Left cardiac atrium (tissue), 4 donors: ENCODE measurements around the gene PDILT. TPM values are rescaled to one million over a fixed set of nuclear protein-coding genes. Genes with fewer than 3 reads are reported as not detected.

ENCODE experiments used
- ATAC-seq, 2 donors: fragments of 200-7000 bp; cut with Tn5 transposase; one replicate each; pipeline ENCODE4 v1.9.1; 2020; ENCODE audit warnings: mild to moderate bottlenecking in 2 of 2, moderate library complexity in 2 of 2
- DNase-seq: peaks from one replicate; pipeline ENCODE4 v3.0.0-alpha.2; 2020
- intact Hi-C, 2 donors: fragments of 100-400 bp; cut with DNase I; formaldehyde crosslinking; loops; one replicate each; pipeline versions ENCODE4 v1.14.1 to v1.15.1; 2022 to 2023
- total RNA-seq, 2 donors: library from RNA; stranded (reverse); fragmentation: NEBNext Ultra II Directional; extraction: Animal tissue kit (Norgen Biotek cat#: 25700); gene quantifications; one replicate each; pipeline ENCODE4 v1.2.1, GENCODE V29; 2021
- donor health status: DM: no; HTN: yes; CAD: no.
- donor health status: DM: no; HTN: yes; CAD: no; lungs with severe emphysema.
- donor health status: DM: yes; HTN: yes; CAD: no.
- donor health status: Dilated cardiomyopathy.

PDILT gene
- total RNA-seq, 2 donors from 2014 or later = not detected

DNA sequence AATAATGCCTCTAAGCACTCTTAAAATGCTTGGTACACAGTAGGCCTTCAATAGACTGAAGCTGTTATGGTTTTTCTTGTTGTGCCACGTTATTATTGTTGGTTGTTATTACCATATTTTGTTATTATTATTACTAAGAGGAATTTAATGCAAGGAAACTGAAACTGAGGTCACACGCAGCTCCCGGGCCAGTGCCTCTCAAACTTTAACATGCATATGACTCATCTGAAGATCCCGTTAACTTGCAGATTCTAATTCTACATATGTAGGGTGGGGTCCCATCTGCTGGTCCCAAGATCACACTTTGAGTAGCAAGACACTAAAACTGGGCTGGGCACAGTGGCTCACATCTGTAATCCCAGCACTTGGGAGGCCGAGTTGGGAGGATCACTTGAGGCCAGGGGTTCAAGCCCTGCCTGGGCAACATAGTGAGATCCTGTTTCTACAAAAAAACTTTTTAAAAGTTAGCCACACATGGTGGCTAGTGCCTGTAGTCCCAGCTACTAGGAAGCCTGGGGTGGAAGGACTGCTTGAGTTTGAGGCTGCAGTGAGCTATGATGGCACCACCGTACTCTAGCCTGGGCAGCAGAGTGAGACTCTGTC lies 5.7 kb upstream of the PDILT start:
- ATAC-seq (no peak), DNase-seq (no peak)
- intact Hi-C loops = no loop called here

DNA sequence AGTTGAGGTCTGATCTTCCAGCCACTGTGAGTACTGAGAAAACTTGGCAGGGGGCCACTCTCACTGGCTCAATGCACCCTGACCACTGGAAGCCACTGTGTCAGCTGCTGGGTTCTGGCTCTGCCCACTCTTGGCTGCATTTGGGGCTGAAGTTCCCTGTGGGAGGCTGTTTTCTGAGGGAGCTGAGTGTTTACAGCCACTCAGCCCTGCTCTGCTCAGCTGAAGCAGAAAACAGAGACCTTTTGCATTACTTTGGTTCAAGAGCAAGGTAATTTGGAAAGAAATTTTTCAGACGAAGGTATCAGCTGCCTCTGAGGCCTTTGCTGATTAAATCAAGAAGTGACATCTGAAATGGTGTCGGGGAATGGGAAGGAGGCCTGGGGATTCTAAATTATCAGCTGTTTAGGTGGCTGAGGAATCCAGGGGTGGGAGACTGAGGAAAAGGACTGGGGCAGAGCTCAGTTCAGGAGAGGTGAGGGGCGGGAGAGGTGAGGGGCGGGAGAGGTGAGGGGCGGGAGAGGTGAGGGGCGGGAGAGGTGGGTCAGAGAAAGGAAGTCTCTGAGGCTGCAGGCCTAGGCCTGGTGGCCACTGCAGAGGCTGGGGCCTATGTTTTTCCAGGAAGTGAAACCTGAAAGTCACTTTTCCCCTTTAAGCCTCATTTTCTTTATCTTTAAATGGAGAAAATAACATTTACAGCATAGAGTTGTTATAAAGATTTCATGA lies 5.0 kb upstream of the PDILT start, which contains the start of gene ACSM5:
Gene ACSM5 (plus strand): TSS at position 137 of the 723 bp plus-strand sequence. CDS start 1,951 bp downstream, outside the sequence.
- peak; percentile 66 to 90 for ATAC-seq
- intact Hi-C loops = no loop called here

DNA sequence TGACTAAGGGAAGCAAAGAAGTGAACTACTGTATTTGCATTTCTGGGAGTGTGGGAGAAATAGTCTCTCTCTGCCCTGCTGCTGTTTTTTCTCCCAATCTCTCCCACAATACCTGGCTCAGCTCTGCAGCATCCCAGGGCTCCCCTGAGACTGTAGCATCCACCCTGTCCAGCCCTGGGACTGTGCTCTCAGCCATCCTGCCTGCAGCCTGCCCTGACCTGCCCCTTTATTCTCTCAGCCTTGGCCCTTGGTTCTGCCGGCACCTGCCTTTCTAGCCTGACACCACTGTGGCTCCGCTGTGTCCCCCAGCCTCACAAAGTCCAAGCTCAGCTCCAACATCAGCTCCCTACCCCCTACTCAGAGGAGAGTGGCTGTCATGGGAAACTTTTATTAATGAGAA lies 1.9 kb downstream of the PDILT start:
- intact Hi-C loops = no loop called here
- DNase-seq = no peak
- no peak for ATAC-seq

More for the DNA sequence above, 5.0 kb upstream of the PDILT start, which contains the start of gene ACSM5:
- peak; percentile 60 for DNase-seq

DNA sequence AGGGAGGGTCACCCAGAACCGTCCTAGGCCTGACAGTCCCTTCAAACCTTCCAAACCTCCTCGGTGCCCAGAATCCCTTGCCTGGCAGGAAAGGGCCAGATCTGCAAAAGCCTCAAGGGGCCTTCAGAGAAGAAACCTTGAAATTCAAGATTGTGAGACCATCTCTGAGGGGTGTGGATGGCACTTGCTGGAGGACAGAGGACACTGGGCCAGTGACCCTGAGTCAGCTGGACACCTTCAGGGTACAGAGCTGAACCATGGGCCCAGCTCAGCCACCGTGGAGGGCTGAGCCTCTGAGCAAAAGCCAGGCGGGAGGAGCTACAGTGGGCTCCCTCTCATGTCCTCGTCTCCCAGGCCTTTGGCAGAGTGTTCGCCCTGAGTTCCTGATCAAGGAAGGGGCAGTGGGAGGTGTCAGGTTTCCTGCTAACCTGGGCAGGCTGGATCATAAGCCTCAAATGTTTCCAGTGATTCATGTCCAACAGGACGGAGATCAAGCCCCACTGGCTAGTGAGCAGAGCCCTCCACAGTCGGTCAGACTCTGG lies 3.0 kb downstream of the PDILT start:
- ATAC-seq (no peak), DNase-seq (no peak)
- intact Hi-C loops = no loop called here

DNA sequence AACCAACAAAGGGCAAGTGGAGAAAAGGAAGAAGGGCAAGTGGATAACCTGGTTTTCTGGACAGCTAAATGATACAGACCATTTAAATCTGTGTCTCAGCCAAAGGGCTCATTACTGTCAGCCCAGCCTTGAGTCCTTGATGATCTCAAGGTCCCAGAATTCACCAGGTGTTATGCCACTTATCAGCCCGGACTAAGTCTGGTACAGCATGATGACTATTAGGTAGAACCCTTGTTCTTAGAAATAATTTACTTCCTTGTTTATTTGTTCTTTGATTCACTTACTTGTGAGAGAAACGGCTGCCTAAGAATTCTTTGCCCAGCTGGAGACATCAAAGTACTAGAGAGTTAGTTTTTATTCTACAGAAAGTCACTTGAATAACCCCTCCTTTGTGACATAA lies 3.5 kb downstream of the PDILT start:
- no peak for DNase-seq
- ATAC-seq = no peak
- intact Hi-C loops = no loop called here

DNA sequence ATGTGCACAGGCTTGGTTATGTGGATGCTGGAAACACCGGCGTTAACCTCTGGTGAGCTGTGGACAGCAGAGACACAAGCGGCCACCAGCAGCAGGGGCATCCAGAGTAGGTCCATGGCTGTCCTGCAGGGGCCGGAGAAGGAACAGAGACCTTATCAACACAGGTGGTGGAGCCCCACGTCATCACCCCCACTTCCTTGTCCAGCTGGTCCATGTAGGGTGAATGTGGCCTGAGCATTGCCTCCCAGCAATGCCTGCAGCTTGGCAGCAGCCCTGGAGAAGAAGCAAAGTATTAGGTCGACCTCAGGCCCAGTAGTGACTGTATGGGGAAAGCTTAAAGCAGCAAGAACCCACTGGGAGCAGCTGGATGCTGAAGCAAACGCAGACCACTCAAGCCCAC lies 5.4 kb downstream of the PDILT start:
- DNase-seq (no peak), ATAC-seq (no peak)
- intact Hi-C loops = no loop called here

DNA sequence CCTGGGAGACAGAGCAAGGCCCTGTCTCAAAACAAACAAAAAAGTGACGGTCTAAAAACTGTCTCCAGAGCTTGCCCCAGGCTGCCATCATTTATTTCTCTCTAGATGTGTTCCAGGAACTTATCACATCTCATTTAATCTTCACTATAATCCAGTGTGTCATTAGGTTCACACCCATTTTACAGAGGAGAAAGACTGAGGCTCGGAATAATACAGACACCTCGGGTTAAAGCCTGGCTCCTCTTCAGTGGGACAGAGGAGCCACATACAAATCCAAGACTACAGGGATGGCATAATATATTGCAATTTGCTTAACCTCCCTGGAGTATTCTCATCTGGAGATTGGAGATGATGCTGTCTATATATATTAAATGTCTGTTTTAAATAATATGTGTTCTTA lies 5.9 kb downstream of the PDILT start:
- ATAC-seq (no peak), DNase-seq (no peak)
- intact Hi-C loops = no loop called here

DNA sequence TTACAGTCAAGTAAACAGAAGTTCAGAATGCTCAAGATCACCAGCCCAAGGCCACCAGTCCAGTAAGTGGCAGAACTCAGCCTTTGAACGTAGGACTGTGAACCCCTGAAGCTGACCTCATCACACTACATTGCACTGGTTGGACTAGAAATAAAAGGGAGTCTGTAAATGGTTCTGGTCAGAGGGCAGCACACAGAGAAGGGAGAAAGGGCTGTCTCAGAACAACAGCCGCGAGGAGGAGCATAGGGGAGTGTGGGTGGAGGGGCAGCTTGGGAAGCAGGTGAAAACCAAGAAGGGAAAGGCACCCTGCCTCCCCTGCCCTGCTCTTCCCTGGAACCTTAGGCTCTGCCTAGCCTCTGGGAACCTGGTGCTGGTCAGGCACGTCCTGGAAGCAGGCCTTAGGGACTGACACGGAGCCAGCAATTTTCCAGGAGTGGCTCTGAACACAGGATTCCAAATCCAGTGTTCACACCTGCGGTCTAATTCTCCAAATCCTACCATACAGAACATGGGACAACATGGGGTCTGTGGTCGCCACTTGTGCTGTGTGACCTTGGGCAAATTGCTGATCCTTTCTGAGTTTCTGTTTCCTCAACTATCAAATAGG lies 7.0 kb downstream of the PDILT start:
- intact Hi-C loops = no loop called here
- ATAC-seq (no peak), DNase-seq (no peak)

DNA sequence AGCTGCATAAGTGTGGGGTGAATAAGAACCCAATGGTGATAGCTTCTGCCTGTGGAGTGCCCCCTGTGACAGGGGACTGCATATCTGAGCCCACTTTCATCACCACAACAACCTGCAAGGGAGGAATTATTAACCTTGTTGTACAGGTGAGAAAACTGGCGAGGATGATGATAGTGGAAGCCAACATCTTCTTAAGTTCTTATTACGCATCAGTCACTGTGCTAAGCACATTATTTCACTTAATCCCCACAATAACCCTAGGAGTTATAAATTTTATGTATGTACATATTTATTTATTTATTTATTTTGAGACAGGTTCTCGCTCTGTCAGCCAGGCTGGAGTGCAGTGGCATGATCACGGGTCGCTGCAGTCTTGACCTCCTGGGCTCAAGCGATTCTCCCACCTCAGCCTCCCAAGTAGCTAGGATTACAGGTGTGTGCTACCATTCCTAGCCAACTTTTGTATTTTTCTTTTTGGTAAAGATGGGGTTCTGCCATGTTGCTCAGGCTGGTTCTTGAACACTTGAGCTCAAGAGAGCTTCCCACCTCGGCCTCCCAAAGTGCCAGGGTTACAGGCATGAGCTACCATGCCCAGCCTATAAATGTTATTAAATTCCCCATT lies 7.6 kb downstream of the PDILT start:
- no peak for ATAC-seq
- intact Hi-C loops = no loop called here
- DNase-seq = no peak

DNA sequence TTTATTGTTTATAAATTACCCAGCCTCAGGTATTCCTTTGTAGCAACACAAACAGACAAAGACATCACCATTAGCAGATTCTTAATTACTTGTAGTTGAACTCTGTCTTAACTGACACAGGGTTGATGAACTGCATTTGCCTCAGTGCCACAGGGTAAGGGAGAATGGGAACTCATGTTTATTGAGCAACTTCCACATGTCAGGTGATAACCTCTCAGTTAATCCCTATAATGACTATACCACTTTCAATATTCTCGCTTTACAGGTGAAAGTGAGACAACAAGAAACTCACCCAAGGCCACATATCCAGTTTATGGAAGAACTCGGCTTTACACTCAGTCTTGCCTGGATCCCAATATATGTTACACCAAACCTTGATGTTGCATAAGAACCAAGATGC lies 8.6 kb downstream of the PDILT start:
- no peak for ATAC-seq
- intact Hi-C loops = no loop called here
- DNase-seq = no peak

DNA sequence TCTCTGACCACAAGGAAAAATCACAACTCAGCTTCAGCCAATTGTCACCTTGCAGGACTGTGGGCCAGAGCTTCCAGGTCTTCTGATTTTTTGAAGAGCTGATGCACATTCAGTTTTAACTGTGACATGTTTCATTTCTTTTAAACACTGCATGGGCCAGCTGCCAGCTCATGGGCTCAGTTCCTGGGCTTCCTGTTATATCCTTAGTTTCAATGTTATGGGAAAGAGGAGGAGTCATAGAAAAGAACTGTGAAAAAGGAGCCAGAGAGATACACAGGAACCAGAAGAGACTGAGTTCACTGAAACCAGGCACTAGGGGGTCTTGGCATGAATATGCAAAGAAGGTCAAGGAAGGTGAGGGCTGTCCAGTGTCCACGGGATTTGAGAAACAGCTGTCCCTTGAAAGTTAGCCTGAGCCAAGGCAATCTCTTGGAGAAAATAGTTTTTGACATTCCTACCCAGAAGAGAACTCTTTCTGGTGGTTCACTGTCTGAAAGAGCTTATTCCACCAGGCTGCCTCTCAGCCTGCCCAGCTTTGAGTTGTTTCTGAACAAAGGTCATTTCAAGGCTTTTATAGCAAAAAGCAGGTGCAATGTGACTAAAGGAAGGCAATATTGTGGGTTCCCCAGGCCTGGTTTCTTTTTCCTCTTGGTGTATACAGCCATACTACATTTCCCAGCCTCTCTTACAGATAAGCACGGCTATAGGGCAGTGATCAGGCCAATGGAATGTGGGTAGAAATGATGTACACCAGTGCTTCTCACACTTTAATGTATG lies 10.5 kb downstream of the PDILT start:
- DNase-seq (no peak), ATAC-seq (peak in 1 of 2 donors; percentile 57)
- intact Hi-C loops = no loop called here

DNA sequence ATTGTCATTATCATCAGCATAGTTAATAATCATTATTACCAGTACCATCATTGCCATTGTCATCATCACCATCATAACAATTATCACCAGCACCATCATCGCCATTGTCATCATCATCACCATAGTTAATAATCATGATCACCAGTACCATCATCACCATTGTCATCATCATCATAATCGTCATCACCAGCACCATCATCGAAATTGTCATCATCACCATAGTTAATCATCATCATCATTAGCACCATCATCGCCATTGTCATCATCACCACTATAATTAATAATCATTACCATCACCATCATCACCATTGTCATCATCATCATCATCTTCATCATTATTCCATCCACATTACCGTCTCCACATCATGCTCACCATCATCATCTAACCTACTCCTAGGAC lies 13.5 kb downstream of the PDILT start:
- ATAC-seq = no peak
- intact Hi-C loops = no loop called here

DNA sequence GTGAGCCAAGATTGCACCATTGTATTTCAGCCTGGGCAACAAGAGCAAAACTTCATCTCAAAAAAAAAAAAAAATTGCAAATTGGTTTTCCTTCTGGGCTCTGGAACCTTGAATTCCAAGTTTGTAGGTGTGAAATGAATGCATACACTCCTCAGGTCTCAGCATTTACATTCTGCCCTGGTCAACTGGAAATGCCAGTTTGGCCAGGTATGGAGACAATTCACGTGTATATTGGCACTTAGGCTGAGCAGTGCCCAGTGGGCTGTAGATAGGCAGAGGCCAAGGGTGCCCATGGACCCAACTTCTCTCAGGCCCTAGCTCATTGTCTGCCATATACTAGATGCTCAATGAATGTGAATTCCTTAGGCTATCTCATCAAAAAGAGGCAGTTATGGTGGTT lies 15.7 kb downstream of the PDILT start:
- DNase-seq = no peak
- intact Hi-C loops = loop anchor here in 1 of 2 donors (10.0 kb wide), 1 partner anchor 474 kb away; no protein-coding TSS in a partner anchor
- ATAC-seq = no peak

More for the DNA sequence above, 13.5 kb downstream of the PDILT start:
- DNase-seq = no peak

DNA sequence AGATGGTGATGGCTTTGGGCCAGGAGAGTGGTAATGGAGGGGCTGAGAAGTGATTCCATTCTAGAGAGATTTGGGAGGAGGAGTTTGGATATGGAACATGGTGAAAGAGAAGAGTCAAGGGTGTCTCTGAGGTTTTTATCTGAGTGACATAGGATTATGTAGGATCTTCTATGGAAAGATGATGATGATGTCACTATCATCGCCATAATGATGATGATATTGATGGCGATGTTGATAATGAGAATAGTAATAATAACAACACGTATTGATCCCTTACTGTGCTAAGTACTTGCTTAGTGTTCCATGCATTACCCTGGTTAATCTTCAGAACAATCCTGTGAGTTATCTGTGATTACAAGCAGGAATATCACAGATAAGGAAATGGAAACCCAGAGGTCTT lies 16.6 kb downstream of the PDILT start:
- intact Hi-C loops = loop anchor here in 1 of 2 donors (10.0 kb wide), 1 partner anchor 473 kb away; no protein-coding TSS in a partner anchor
- DNase-seq = no peak
- no peak for ATAC-seq

DNA sequence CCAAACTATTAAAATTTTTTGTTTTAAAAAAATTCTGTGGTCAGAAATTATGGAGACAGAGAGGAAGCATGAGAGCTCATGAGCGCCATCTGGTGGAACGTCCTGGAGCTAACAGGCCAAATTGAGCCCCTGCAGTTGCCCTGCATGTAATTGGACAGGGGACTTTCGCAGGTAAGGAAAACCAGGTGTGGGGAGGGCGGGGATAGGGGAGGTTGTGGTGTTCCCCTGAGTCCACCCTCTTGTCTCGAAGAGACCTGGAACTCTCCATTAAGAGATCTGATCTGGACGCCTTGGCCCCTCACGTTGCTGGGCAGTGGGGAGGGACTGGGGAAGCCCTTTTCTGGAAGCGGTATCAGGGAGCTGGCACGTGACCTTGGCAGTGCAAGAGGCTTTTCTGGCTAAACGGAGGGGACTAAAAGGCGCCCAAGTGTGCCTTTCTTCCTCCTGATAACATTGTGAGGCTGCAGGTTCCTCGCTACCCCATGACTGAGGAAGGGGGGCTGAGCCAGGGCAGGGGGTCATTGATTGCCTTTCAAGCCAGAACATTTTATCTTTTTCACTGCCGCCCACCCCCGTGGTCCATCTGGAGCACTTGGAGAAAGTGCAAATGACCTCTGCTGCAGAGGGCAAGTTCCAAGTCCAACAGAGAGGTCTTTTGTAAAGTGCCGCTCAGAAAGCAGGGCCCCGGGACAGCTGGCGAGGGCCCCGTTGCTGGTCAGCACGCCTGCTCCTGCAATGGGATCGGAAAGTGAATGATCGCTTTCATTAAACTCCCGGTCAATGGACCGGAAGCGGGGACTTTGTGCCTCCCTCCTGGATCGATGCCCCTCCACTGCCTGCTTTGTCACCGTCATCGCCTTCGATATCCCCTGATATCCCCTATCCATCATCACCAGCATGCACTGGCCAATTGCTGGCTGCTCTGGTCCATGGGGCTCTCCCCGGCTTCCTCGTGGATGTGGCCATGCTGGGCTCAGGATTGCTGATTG lies 18.4 kb downstream of the PDILT start:
- ATAC-seq = peak; percentile 57 to 59
- DNase-seq = peak; percentile 62
- intact Hi-C loops = loop anchor here (2.0 to 10.0 kb wide), 2 partner anchors 471 to 477 kb away; no protein-coding TSS in a partner anchor

DNA sequence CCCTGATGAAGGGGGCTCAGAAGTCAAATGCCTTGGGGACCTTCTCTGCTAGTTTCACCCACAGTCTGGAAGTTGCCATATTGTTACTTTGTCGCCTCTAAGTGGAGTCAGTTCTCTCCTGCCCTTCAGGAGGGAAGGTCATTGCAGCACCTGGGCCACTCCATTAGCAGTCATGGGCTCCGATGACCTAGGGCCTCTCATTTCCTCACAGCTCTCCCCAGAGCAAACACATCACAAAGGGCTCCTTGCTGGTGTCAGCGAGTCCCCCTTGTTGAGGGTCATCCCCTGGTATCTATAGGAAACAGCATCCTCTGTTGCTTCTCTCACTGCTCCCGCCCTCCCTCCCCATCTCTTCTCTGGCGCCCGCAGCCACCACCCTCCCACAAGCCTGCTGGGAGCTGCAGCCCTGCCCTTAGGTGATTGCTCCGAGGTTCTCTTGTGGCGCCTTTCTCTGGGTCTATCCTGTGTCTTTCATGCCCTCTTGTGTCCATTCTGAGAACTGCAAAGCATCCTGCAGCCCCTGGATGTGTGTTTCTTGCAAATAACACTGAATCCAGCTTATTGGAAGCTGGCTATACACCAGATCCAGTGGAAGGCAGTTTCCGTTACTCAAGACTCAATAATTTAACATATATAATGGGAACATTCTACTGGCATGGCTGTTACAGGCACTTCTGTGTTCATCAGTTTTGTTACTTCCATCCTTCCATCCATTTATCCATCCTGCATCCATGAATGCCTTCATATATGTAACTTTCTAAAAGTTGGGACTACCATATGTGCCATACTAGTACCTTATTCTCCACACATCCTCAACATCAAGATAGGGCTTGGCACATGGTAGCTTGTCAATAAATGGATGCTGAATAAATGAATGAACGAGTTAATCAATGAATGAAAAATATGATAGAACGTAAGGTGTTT lies 21.2 kb downstream of the PDILT start:
- intact Hi-C loops = loop anchor here (2.0 to 10.0 kb wide), 2 partner anchors 469 to 475 kb away; no protein-coding TSS in a partner anchor
- ATAC-seq = peak in 1 of 2 donors; percentile 78
- peak; percentile 38 for DNase-seq
